B cell (primary cell): ENCODE results near the gene DIP2B. TPM values are rescaled to one million over a fixed set of nuclear protein-coding genes. Genes with fewer than 3 reads are reported as not detected.

Experiments used
- ATAC-seq: fragments of 200-7000 bp; cut with Tn5 transposase; one replicate; pipeline ENCODE4 v1.10.0; 2021; ENCODE audit warnings: low read depth, mild to moderate bottlenecking, moderate number of reproducible peaks, moderate library complexity
- CTCF ChIA-PET: fragments of 350-600 bp; sonication (Branson Sonifier 250); formaldehyde crosslinking; loops from one replicate; lab custom pipeline; 2021; ENCODE audit warnings: antibody characterized with exemption, inconsistent platforms; lab: Charles Lee
- POLR2A ChIA-PET: fragments of 350-600 bp; sonication (Branson Sonifier 250); formaldehyde crosslinking; loops from one replicate; lab custom pipeline; 2021; ENCODE audit warnings: antibody characterized with exemption; lab: Charles Lee
- DNase-seq: peaks from one replicate; pipeline ENCODE4 v3.0.0; 2013
- H2AFZ ChIP-seq: 2 replicates; pipeline ENCODE4 v1.6.1; 2012; ENCODE audit warnings: mild to moderate bottlenecking, low read depth, low read length; ENCODE audit not compliant: insufficient read depth, poor library complexity, severe bottlenecking
- H3K27ac ChIP-seq, 2 donors: 1 replicate in 1 of 2; 2 replicates in 1 of 2; pipeline ENCODE4 v1.5.1; 2012 to 2013; ENCODE audit warnings: low read length in 2 of 2, mild to moderate bottlenecking in 2 of 2, moderate library complexity in 1 of 2
- H3K27me3 ChIP-seq, 4 experiments: fragments of 200-600 bp in 1 of 4; sonication (generic) in 1 of 4; replicated peaks in 1 of 4; 1 replicate in 2 of 4; 2 replicates in 2 of 4; pipeline versions ENCODE4 v1.6.1 to v1.7.0; 2013 to 2016; ENCODE audit warnings: low read length in 3 of 4, mild to moderate bottlenecking in 2 of 4, mixed read lengths in 1 of 4, moderate library complexity in 1 of 4; ENCODE audit not compliant: insufficient read depth in 4 of 4, control insufficient read depth in 3 of 4; ENCODE audit errors: control extremely low read depth in 1 of 4
- H3K36me3 ChIP-seq, 2 experiments: replicated peaks in 1 of 2; 1 replicate in 1 of 2; 2 replicates in 1 of 2; pipeline versions ENCODE4 v1.6.1 to v1.7.1; 2013; ENCODE audit warnings: low read length in 1 of 2; ENCODE audit not compliant: insufficient read depth in 2 of 2, control insufficient read depth in 1 of 2; ENCODE audit errors: control extremely low read depth in 1 of 2, extremely low read depth in 1 of 2
- H3K4me1 ChIP-seq, 2 donors: fragments of 200-600 bp in 1 of 2; sonication (generic) in 1 of 2; 1 replicate in 1 of 2; 2 replicates in 1 of 2; pipeline versions ENCODE4 v1.5.1 to v1.6.1; 2013 to 2017; ENCODE audit warnings: low read length in 2 of 2; ENCODE audit not compliant: control insufficient read depth in 2 of 2, insufficient read depth in 2 of 2
- H3K4me2 ChIP-seq: replicated peaks from 2 replicates; pipeline ENCODE3; 2012; ENCODE audit warnings: mild to moderate bottlenecking, low read depth, low read length; ENCODE audit not compliant: poor library complexity, severe bottlenecking
- H3K4me3 ChIP-seq, 5 experiments: fragments of 200-600 bp in 1 of 5; sonication (generic) in 1 of 5; 1 replicate in 3 of 5; 2 replicates in 2 of 5; pipeline versions ENCODE4 v1.5.1 to v1.7.0; 2011 to 2016; ENCODE audit warnings: low read length in 4 of 5, mild to moderate bottlenecking in 4 of 5, low read depth in 2 of 5, control low read depth in 1 of 5, moderate library complexity in 1 of 5; ENCODE audit not compliant: insufficient read depth in 1 of 5; ENCODE audit errors: control extremely low read depth in 1 of 5, extremely low read depth in 1 of 5
- H3K79me2 ChIP-seq: fragments of 200-600 bp; sonication (generic); one replicate; pipeline ENCODE4 v1.6.0; 2016; ENCODE audit warnings: low read length; ENCODE audit not compliant: control insufficient read depth, insufficient read depth
- H3K9ac ChIP-seq: fragments of 200-600 bp; sonication (generic); 2 replicates; pipeline ENCODE4 v1.6.1; 2017; ENCODE audit warnings: mild to moderate bottlenecking, low read length, moderate library complexity
- H3K9me3 ChIP-seq, 3 donors: one replicate each; pipeline versions ENCODE4 v1.6.1 to v1.7.1; 2013; ENCODE audit warnings: low read length in 2 of 3; ENCODE audit not compliant: control insufficient read depth in 2 of 3, insufficient read depth in 1 of 3; ENCODE audit errors: control extremely low read depth in 1 of 3
- H4K20me1 ChIP-seq: 2 replicates; pipeline ENCODE4 v1.6.0; 2012; ENCODE audit warnings: mild to moderate bottlenecking, low read length; ENCODE audit not compliant: insufficient read depth, control insufficient read depth, poor library complexity, severe bottlenecking
- H3K27ac Mint-ChIP-seq: one replicate; pipeline ENCODE4 v1.8.0; 2021; ENCODE audit warnings: mixed read lengths
- H3K27me3 Mint-ChIP-seq: one replicate; pipeline ENCODE4 v1.8.0; 2021; ENCODE audit warnings: mixed read lengths
- H3K4me1 Mint-ChIP-seq: one replicate; pipeline ENCODE4 v1.8.0; 2021; ENCODE audit warnings: mixed read lengths
- H3K4me3 Mint-ChIP-seq: one replicate; pipeline ENCODE4 v1.8.0; 2021; ENCODE audit warnings: mixed read lengths
- H3K9me3 Mint-ChIP-seq: one replicate; pipeline ENCODE4 v1.8.0; 2022; ENCODE audit warnings: mixed read lengths; ENCODE audit not compliant: insufficient read depth
- EZH2 ChIP-seq: IDR thresholded peaks from 2 replicates; pipeline ENCODE4 v1.6.1; 2012; ENCODE audit warnings: borderline replicate concordance, low read depth, mild to moderate bottlenecking, moderate library complexity, low read length; ENCODE audit not compliant: insufficient read depth, poor library complexity, severe bottlenecking
- WGBS: methylation state at CpG from one replicate; pipeline ENCODE4 v1.1.5; 2013; ENCODE audit warnings: missing lambda C conversion rate; ENCODE audit not compliant: insufficient coverage; 5-methylcytosine and 5-hydroxymethylcytosine counted together
- intact Hi-C: fragments of 100-400 bp; cut with micrococcal nuclease; formaldehyde crosslinking; loops from one replicate; pipeline ENCODE4 v1.10.0; 2022
- polyA plus RNA-seq: library from polyadenylated mRNA; depleted of rRNA; stranded (reverse); fragments of >200 nt; gene quantifications from 2 replicates; pipeline ENCODE4 v1.2.3, GENCODE V29; 2012
- total RNA-seq, 2 donors: library from RNA; stranded (reverse); fragments of 120-200 nt in 1 of 2; gene quantifications; 1 replicate in 1 of 2; 2 replicates in 1 of 2; pipeline versions ENCODE4 v1.2.3 to v1.2.4, GENCODE V29; 2013 to 2022
- TF ChIP-seq, protein P1 (sequence below): fragments of 200-600 bp; IDR thresholded peaks from one replicate; pipeline ENCODE4 v1.8.0; 2022; ENCODE audit warnings: antibody characterized with exemption, mild to moderate bottlenecking

DIP2B gene
- total and polyA plus RNA-seq, 2 donors (not counting 1 experiment from before 2014, with no cell fraction given), result 16.4 to 38.8 TPM

GRCh38 chr12:50728417-50728816 is 223.6 kb downstream of the DIP2B start:
- H4K20me1 ChIP-seq, result no peaks in the 10 kb centered on the region
- no peaks in the 10 kb centered on the region for H3K9me3 Mint-ChIP-seq
- WGBS, result 86% methylated on average over 2 of the region's 7 CpGs
- DNase-seq (no peak), ATAC-seq (no peak)
- H3K4me2 ChIP-seq, result no peak overlapping the region
- POLR2A ChIA-PET, result no interaction called here
- H3K79me2 ChIP-seq, result no peaks in the 10 kb centered on the region
- CTCF ChIA-PET, result interaction anchor here (0.9 kb wide), 1 partner anchor 90 kb away, joined by 3 read pairs; no protein-coding TSS in a partner anchor
- H3K27me3 ChIP-seq, result no peaks in the 10 kb centered on the region
- H3K27me3 Mint-ChIP-seq, result no peaks in the 10 kb centered on the region
- H3K27ac Mint-ChIP-seq, result no peak overlapping the region
- no peaks in the 10 kb centered on the region for H3K9me3 ChIP-seq
- H3K4me1 ChIP-seq, result no peaks in the 10 kb centered on the region
- no peak overlapping the region for H3K4me3 ChIP-seq
- peaks cover 24 to 91% of the 10 kb centered on the region in 2 experiments for H3K36me3 ChIP-seq
- H3K27ac ChIP-seq, result no peak overlapping the region
- no peaks in the 10 kb centered on the region for H3K4me1 Mint-ChIP-seq
- intact Hi-C loops, result no loop called here
- no peak overlapping the region for H3K9ac ChIP-seq
- no peak overlapping the region for H2AFZ ChIP-seq
- H3K4me3 Mint-ChIP-seq, result no peak overlapping the region
- no peak for TF ChIP-seq EZH2
- TF ChIP-seq, protein P1, sequence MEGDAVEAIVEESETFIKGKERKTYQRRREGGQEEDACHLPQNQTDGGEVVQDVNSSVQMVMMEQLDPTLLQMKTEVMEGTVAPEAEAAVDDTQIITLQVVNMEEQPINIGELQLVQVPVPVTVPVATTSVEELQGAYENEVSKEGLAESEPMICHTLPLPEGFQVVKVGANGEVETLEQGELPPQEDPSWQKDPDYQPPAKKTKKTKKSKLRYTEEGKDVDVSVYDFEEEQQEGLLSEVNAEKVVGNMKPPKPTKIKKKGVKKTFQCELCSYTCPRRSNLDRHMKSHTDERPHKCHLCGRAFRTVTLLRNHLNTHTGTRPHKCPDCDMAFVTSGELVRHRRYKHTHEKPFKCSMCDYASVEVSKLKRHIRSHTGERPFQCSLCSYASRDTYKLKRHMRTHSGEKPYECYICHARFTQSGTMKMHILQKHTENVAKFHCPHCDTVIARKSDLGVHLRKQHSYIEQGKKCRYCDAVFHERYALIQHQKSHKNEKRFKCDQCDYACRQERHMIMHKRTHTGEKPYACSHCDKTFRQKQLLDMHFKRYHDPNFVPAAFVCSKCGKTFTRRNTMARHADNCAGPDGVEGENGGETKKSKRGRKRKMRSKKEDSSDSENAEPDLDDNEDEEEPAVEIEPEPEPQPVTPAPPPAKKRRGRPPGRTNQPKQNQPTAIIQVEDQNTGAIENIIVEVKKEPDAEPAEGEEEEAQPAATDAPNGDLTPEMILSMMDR, result no peak

- POLR2A ChIA-PET, result no interaction called here
- CTCF ChIA-PET, result interaction anchor here (0.9 kb wide), 1 partner anchor 91 kb away, joined by 3 read pairs; no protein-coding TSS in a partner anchor
- H3K4me1 ChIP-seq, result no peaks in the 10 kb centered on the region
- H3K27ac ChIP-seq, result no peak overlapping the region
- TF ChIP-seq EZH2, result no peak
- TF ChIP-seq, protein P1, result no peak
- intact Hi-C loops, result no loop called here
- no peak overlapping the region for H3K4me3 ChIP-seq
- no peaks in the 10 kb centered on the region for H3K27me3 ChIP-seq
- H3K4me2 ChIP-seq, result no peak overlapping the region
- Mint-ChIP-seq H3K9me3 (no peaks in the 10 kb centered on the region), H3K27ac (no peak overlapping the region), H3K4me1 (no peaks in the 10 kb centered on the region), H3K4me3 (no peak overlapping the region), H3K27me3 (no peaks in the 10 kb centered on the region)
- H3K9ac ChIP-seq, result no peak overlapping the region
- ATAC-seq, result no peak
- H3K9me3 ChIP-seq, result no peaks in the 10 kb centered on the region
- WGBS, result 100% methylated on average over 1 of the region's 4 CpGs
- H4K20me1 ChIP-seq, result no peaks in the 10 kb centered on the region
- no peak overlapping the region for H2AFZ ChIP-seq
- peaks cover 24 to 91% of the 10 kb centered on the region in 2 experiments for H3K36me3 ChIP-seq
- H3K79me2 ChIP-seq, result no peaks in the 10 kb centered on the region
- no peak for DNase-seq
Observed at GRCh38 chr12:50728841-50729240, 224.1 kb downstream of the DIP2B start.
